Stimulated activated CD8-positive, alpha-beta memory T cell treated with anti-CD3 and anti-CD28 coated beads, Interleukin-12 subunit alpha, Interleukin-12 subunit beta, amount 100 ng/mL, for 4 hours (primary cell): ENCODE data around the gene MTCP1.
A peak's percentile ranks its signal among the peaks of the same experiment; 100 is the strongest.

ENCODE experiments used
- DNase-seq: peaks from one replicate; pipeline ENCODE4 v3.0.0-alpha.2; 2020; ENCODE audit warnings: low read depth

MTCP1 gene

DNA sequence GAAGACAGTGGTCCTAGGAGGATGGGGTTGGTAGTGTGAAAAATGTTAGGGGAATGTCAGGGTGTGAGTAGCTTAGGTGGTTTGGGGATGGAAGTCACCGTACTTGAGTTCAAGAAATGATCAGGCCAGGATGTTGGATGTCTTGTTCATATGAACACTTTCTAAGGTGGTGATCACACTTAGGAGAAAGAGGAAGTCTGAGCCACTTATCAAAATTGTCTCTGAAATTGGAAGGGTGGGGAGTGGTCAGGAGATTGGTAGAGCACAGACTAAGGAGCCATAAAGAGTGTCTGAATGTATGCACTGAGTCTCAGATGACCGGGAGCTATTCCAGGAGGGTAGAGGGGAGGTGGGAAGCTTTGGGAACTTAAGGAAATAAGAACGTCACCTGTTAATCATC, 17.3 kb downstream of the MTCP1 start:
- no peak for DNase-seq

DNA sequence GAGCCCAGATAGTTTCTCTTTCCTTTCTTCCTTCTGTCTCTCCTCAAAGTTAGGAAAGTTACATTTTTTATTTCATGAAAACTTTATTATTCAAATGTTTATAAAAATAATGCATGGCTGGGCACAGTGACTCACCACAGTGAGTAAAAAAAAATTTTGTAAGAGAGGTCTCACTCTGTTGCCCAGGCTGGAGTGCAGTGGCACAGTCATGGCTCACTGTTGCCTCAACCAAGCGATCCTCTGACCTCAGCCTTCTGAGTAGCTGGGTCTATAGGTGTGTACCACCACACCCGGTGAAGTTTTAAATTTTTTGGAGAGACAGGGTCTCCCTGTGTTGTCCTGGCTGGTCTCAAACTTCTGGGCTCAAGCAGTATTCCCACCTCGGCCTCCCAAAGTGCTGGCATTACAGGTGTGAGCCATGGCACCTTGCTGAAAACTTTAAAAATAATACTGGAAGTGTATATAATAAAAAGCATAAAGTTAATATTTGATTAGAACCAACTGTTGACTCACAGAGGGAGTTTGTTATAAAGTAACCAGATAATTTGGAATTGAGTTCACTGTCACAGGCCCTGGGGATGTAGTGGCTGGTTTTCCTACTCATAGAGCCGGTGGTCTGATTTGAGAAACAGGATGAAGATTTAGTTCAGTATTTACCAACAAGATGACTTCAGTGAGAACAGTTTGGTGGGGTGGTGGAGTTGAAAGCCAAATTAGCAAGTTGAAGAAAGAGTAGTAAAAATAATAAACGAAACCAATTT, 18.0 kb downstream of the MTCP1 start:
- DNase-seq: no peak

DNA sequence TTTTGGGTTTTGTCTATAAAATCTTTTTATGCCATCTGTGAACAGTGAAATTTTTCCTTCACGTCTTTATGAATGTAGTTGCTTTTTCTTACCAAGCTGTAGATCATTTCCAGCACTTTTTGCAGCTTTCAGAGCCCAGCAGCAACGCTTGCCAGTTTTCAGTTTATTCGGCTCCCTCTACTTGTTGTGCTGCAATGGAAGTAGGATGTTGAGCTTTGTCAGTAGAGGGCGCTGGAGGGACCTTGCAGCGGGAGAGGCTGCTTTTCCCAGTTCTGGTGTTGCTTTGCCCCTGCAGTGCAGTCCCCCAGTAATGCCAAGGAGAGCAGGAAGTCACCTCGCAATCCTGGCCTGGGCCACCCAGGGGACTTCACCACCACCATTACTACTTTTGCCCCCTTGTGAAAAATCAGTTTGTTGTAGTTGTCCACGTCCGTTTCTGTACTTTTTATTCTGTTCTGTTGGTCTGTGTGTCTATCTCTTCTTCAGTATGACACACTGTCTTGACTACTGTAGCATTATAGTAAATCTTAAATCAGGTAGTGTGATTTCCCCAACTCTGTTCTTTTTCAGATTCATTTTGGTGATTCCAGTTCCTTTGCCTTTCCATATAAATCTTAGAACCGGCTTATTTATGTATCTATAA, 21.8 kb downstream of the MTCP1 start:
- no peak for DNase-seq

DNA sequence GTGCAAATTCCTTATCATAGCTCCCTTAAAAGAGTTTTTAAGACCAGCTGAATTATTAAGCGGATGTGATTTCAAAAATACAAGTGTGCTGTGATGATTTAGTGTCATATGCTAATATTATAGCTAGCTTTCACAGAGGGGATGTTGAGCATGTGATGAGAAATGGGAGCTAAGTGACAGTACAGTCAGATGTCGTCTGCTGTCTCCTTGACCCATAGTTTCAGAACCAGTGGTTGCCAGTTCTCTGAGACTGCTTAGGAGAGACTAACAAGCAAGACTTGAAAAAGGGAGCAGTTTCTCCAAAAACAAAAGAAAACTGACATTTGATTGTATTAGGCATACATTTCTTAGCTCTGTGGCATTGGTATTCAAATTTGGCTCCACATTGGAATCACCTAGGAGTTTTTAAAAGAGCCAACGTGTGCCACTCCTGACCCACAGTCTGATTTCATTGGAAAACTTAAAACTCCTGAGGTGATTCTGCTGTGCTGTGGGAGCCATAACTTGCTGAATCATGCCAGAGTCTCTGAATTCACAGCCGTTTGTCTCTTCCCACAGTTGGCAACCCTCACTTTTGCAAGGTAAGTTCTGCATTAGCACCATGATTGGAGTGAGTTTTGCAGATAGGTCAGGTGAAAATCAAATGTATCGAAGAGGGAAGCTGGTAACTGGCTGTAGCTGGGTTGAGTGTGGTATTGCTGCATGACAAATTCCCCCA, 24.0 kb downstream of the MTCP1 start:
- no peak for DNase-seq

DNA sequence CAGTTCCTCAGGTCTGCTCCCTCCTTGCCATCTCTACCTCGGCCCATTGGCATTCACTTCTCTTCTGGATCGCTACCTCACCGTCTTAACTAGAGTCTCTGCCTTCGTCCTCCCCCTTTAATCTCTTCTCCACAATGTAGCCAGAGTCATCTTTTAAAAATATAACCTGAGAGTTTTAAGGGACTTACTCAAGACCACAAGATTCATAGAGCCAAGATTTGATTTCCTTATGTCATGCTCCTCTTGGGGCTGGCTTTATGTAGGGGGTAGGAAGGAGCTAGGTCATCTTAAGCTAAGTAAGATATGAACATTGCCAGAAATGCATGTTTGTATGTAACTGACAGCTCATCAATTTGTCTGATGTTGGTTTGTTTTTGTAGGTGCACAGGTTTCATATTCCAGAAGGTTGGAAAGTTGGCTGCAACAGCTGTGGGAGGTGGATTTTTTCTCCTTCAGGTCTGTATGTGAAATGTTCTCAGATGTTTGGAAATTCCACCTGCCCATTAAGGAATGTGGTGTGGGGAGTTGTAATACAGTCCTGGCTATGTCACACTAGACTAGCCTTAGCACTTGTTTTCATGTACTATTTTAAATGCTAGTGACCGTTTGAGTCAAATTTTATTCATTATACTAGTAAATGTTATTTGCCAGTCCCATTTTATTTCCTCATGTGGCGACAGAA, 24.7 kb downstream of the MTCP1 start:
- no peak for DNase-seq

DNA sequence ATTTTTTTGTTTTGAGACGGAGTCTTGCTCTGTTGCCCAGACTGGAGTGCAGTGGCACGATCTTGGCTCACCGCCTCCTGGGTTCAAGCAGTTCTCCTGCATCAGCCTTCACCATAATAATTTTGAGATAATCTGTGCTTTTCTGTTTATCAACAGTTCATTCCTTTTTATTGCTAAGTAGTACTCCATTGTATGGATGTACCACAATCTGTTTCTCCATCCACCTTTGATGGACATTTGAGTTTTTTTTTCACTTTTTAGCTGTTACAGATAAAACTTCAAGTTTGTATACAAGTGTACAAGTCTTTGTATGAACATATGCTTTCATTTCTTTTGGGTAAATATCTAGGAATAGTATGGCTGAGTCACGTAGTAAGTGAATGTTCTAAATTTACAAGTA, 35.2 kb downstream of the MTCP1 start:
- DNase-seq: no peak

DNA sequence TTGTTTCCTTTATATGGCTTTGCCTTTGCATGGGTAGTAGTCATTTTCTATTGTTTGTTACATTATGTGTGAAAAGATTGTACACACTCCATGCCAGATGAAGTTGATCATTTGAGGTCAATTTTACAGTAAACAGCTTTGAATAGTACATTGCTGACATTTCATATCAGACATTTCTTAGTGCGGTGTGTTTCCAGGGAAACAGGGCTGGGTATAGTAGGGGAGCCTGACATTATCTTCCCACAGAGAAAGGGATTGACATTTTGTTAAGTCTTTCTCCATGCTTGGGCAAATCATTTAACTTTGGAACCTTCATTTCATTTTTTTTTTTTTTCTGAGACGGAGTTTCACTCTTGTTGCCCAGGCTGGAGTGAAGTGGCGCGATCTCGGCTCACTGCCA, 39.3 kb downstream of the MTCP1 start:
- DNase-seq: no peak

DNA sequence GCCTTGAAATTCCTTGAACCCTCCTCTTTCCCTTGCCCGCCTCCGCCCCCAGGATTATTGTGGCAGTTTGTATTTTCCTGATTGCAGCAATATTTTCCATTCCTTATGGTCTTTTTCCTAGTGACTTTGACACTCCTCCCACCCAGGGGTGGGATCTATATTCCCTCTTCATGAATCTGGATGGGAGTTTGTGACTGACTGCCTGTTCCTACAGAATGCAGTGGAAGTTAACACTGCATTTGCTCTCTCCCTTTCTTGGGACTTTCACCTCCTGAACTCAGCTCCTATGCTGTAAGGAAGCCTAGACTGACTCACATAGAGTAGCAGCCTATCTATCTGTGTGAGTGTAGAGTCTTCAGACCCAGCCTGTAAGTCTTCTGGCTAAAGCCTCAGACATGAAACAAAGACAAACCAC, 42.1 kb downstream of the MTCP1 start:
- DNase-seq: no peak

DNA sequence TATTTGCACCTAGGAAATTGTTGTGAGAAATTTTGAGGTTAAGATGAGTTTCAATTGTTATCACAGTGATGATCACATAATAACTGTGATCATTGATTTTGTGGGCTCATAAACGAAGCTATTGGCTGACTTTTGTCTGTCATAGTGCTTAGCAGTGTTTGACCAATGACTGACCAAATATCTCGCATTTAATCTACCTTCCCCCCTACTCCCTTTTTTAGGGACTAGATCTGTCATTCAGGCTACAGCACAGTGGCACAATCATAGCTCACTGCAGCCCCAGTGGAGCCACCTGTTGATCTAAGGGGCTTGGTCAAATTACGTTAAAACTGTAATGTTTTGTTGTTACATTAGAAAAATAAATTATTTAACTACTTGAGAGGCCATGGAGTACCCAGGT, 42.8 kb downstream of the MTCP1 start:
- DNase-seq: no peak

DNA sequence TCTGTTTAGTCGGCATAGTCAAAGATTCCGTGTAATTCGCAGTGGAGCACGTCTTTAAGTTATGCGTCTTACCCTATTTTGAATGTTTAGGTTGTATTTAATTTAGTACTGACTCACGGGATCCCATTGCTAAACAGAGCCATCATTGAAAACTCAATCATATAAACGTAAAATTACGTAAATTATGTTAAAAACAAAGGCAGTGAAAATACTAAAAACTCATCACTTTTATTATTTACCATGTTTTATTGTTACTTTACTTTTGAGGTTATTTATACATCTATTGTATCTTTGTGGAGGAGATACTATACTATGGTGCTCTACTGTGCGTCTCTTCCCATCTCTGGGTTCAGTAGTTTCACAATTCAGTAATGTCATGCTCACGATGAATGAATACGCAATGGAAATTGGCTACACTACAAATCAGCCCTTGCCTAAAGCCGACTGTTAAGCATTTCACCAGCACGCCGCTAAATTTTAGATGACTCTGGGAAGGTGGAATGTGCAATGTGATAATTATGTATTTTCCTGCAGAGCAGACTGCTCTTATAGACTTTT, 43.3 kb downstream of the MTCP1 start:
- DNase-seq: no peak

DNA sequence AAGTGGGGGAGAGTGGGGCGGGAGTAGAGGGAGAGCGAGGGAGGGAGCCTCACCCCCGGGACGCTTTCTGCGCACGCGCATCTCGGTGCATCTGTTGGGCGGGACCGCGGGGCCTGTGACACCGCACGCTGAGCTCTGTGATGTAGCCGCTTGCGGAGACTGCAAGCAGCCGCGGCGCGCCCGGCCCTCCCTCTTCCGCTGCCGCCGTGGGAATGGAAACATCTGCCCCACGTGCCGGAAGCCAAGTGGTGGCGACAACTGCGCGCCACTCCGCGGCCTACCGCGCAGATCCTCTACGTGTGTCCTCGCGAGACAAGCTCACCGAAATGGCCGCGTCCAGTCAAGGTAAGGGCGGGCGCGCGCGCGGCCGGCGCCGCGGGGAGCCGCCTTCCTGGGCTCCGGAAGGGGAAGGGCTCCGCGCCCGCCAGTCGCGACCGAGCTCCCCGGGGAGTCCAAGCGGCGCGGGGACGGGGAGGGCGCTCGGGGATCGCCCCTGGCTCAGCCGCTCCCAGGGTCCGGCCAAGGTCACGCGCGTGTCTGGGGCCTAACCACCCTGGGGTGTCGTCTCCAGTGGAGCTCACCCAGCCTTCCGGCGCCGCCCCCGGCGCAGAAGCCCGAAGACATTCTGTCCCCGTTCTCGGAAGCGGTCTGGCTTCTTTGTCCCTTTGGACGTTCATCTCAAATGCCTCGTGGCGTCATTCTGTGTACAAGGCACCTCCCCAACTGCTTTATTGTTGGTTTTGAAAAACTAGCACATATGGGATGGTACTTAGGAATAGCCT, 44.0 kb downstream of the MTCP1 start, which contains the start of gene FUNDC2:
Gene FUNDC2, plus strand, starts transcription at position 118 of the 782 bp plus-strand sequence. Its CDS starts 95 bp downstream, at position 213.
- peak; percentile 85 for DNase-seq

DNA sequence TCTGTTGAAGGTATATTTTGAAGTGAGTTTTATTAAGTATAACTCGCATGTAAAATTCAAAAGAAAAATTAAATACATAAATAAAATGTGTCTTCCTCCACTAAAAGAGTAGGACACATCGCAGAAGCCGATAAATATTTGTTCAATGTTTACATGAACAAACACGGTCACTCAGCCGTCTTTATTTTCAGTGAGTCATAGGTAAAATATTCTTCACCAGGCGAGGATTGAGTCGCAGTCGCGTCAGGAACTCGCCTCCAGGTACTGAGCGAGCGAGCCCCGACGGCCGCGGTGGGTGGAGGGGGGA, 44.6 kb downstream of the MTCP1 start:
- no peak for DNase-seq

DNA sequence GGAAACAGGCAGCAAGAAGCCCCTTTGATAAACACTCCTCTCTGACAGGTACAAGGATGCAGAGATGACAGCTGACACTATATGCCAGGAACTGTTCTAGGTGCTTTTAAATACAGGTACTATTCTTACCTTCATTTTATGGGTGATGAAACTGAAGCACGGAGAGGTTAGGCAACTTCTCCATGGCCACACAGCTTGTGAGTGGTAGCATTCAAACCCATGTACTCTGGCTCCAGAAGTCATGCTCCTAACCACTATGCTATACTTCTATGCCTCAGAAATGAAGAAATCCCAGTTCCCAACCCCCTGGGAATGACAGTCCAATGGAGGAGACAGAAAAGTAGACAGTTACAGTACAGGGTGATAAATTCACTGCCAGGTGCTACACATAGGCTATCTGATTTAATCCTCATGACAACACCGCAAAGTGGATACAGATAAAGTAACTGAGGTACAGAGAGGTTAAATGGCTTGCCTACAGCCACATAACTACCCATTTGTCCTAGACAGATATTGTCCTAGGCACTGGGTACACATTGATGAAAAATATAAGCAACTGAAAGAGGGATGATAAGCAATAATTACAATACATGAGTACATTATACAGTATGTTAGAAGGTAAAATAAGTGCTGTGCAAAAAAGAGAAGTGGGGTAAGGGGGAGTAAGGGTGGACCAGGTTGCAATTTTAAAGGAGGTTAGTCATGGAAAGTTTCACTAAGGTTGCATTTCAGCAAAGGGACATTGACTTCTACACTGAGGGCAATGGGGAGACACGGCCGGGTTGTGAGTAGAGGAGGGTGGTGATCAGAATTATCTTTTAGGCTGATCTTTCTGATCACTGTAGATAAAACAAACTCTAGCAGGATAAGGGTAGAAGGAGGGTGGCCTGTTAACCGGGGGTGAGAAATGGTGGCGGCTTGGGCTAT, 46.8 kb downstream of the MTCP1 start:
- DNase-seq: no peak

DNA sequence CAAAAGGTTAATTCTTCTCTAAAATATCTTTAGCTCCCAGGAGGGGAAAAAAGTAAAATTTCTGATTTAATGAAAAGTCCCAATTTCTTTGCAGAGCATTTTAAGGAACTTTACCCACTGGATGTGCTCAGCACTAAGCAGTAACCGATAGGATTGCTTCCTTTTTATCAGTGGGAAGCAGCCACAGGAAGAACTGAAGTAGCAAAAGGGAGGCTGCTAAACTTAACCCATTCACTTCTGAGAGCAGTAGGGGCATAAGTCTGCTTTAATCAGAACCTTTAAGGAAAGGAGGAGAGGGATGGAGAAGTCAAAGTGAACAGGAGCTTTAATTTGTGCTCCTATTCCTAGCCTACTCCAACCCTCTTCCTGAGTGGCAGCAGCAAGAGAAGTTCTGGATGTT, 48.4 kb downstream of the MTCP1 start, which contains the start of gene F8:
Gene F8, minus strand, starts transcription at position 139 of the 400 bp plus-strand sequence. CDS start 171 bp downstream, outside the sequence.
- DNase-seq: no peak

DNA sequence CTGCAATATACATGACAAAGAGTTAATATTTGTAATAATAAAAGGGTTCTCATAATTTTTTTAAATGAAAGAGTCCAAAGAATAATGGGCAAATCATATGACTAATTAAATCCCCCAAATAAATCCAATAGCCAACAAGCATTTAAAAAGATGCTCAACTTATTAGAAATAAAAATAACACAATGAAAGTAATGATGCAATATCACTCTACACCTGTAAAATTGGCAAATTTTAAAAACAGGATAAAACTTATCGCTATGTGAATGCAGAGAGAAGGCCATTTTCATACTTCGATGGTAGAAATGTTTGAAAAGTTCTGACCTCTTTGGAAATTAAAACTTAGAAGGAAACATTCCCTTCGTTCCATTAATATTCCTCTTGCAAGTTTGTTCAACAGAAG, 50.3 kb downstream of the MTCP1 start:
- DNase-seq: no peak
